ENCODE data around the gene RPS6KB1. TPM values are rescaled to one million over a fixed set of nuclear protein-coding genes. Genes with fewer than 3 reads are reported as not detected.

The RPS6KB1 gene
- polyA plus RNA-seq, 1 donor (not counting 4 experiments of a cell fraction or from before 2014, with no cell fraction given): 19.7 TPM

GRCh38 chr17:59845595-59846393 is 47.1 kb upstream of the RPS6KB1 start:
- H3K4me2 ChIP-seq (ENCODE audit: control insufficient read depth, extremely low read depth, insufficient read depth, low read depth, low read length): peak overlapping the region; percentile 91
- FAIRE-seq (peak; percentile 5), DNase-seq (ENCODE audit: low read depth, low spot score) (peak; percentile 91)
- no peaks in the 10 kb centered on the region for H3K9me1 ChIP-seq (ENCODE audit: control insufficient read depth, extremely low read depth, insufficient read depth, low read length)
- TF ChIP-seq EZH2 (IDR thresholded peaks at IDR 0.05; ENCODE audit: low read length): no peak
- TF ChIP-seq, protein P1, sequence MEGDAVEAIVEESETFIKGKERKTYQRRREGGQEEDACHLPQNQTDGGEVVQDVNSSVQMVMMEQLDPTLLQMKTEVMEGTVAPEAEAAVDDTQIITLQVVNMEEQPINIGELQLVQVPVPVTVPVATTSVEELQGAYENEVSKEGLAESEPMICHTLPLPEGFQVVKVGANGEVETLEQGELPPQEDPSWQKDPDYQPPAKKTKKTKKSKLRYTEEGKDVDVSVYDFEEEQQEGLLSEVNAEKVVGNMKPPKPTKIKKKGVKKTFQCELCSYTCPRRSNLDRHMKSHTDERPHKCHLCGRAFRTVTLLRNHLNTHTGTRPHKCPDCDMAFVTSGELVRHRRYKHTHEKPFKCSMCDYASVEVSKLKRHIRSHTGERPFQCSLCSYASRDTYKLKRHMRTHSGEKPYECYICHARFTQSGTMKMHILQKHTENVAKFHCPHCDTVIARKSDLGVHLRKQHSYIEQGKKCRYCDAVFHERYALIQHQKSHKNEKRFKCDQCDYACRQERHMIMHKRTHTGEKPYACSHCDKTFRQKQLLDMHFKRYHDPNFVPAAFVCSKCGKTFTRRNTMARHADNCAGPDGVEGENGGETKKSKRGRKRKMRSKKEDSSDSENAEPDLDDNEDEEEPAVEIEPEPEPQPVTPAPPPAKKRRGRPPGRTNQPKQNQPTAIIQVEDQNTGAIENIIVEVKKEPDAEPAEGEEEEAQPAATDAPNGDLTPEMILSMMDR (optimal IDR thresholded peaks at IDR 0.05 in 1 of 3, IDR thresholded peaks at IDR 0.05 in 1 of 3, conservative IDR thresholded peaks at IDR 0.05 in 1 of 3; ENCODE audit: extremely low read depth in 1 of 3, insufficient read depth in 2 of 3, low read length in 3 of 3): no peak
- H3K4me3 ChIP-seq (ENCODE audit: control insufficient read depth in 2 of 3, extremely low read depth in 1 of 3, insufficient read depth in 2 of 3, low read depth in 1 of 3, low read length in 3 of 3): peak overlapping the region in 2 of 3 experiments; percentile 44 to 58
- peaks cover 4% of the 10 kb centered on the region for H3K79me2 ChIP-seq (ENCODE audit: control insufficient read depth, insufficient read depth, low read length)
- H3K9me3 ChIP-seq (ENCODE audit: control insufficient read depth, low read depth, low read length): no peaks in the 10 kb centered on the region
- peak overlapping the region; percentile 96 for H3K27ac ChIP-seq (ENCODE audit: control insufficient read depth, insufficient read depth, low read length)
- dilution Hi-C loops (cut with MboI; ENCODE audit: extremely low pct_ligation_motif_present, low sequenced_read_pairs): no loop called here
- H3K36me3 ChIP-seq (ENCODE audit: control insufficient read depth in 2 of 2, extremely low read depth in 1 of 2, insufficient read depth in 2 of 2, low read length in 2 of 2): peaks cover 0 to 4% of the 10 kb centered on the region in 2 experiments
- no peak overlapping the region for H2AFZ ChIP-seq (ENCODE audit: control insufficient read depth, low read length)
- H3K4me1 ChIP-seq (ENCODE audit: control insufficient read depth, extremely low read depth, insufficient read depth, low read length): peaks cover 33% of the 10 kb centered on the region
- peak overlapping the region; percentile 77 for H3K9ac ChIP-seq (ENCODE audit: control insufficient read depth, extremely low read depth, insufficient read depth, low read length)
- H4K20me1 ChIP-seq (ENCODE audit: control insufficient read depth, extremely low read depth, insufficient read depth, low read length): peaks cover 3% of the 10 kb centered on the region
- no peaks in the 10 kb centered on the region for H3K27me3 ChIP-seq (ENCODE audit: control insufficient read depth, extremely low read depth, insufficient read depth, low read length)

- peak overlapping the region in 2 of 3 experiments; percentile 4 to 58 for H3K4me3 ChIP-seq (ENCODE audit: control insufficient read depth in 2 of 3, extremely low read depth in 1 of 3, insufficient read depth in 2 of 3, low read depth in 1 of 3, low read length in 3 of 3)
- H3K4me2 ChIP-seq (ENCODE audit: control insufficient read depth, extremely low read depth, insufficient read depth, low read depth, low read length): peak overlapping the region; percentile 91
- peak overlapping the region; percentile 51 for H2AFZ ChIP-seq (ENCODE audit: control insufficient read depth, low read length)
- H4K20me1 ChIP-seq (ENCODE audit: control insufficient read depth, extremely low read depth, insufficient read depth, low read length): no peaks in the 10 kb centered on the region
- no peaks in the 10 kb centered on the region for H3K9me1 ChIP-seq (ENCODE audit: control insufficient read depth, extremely low read depth, insufficient read depth, low read length)
- H3K9me3 ChIP-seq (ENCODE audit: control insufficient read depth, low read depth, low read length): no peaks in the 10 kb centered on the region
- H3K27me3 ChIP-seq (ENCODE audit: control insufficient read depth, extremely low read depth, insufficient read depth, low read length): no peaks in the 10 kb centered on the region
- no peak for TF ChIP-seq EZH2 (IDR thresholded peaks at IDR 0.05; ENCODE audit: low read length)
- TF ChIP-seq, protein P1 (optimal IDR thresholded peaks at IDR 0.05 in 1 of 3, IDR thresholded peaks at IDR 0.05 in 1 of 3, conservative IDR thresholded peaks at IDR 0.05 in 1 of 3; ENCODE audit: extremely low read depth in 1 of 3, insufficient read depth in 2 of 3, low read length in 3 of 3): peak in 2 of 3 experiments; percentile 10 to 23
- H3K9ac ChIP-seq (ENCODE audit: control insufficient read depth, extremely low read depth, insufficient read depth, low read length): peak overlapping the region; percentile 77
- H3K27ac ChIP-seq (ENCODE audit: control insufficient read depth, insufficient read depth, low read length): peak overlapping the region; percentile 96
- dilution Hi-C loops (cut with MboI; ENCODE audit: extremely low pct_ligation_motif_present, low sequenced_read_pairs): no loop called here
- FAIRE-seq: peak; percentile 55
- no peak for DNase-seq (ENCODE audit: low read depth, low spot score)
- H3K79me2 ChIP-seq (ENCODE audit: control insufficient read depth, insufficient read depth, low read length): no peaks in the 10 kb centered on the region
- H3K4me1 ChIP-seq (ENCODE audit: control insufficient read depth, extremely low read depth, insufficient read depth, low read length): peaks cover 36% of the 10 kb centered on the region
- H3K36me3 ChIP-seq (ENCODE audit: control insufficient read depth in 2 of 2, extremely low read depth in 1 of 2, insufficient read depth in 2 of 2, low read length in 2 of 2): no peaks in the 10 kb centered on the region
Observed at GRCh38 chr17:59846394-59847165, 46.3 kb upstream of the RPS6KB1 start.
